Measurements from ENCODE around the gene PRR7. TPM values are rescaled to one million over a fixed set of nuclear protein-coding genes. Genes with fewer than 3 reads are reported as not detected.

PRR7 gene
- total RNA-seq, 1 experiment from 2014 or later = 4.7 TPM

DNA sequence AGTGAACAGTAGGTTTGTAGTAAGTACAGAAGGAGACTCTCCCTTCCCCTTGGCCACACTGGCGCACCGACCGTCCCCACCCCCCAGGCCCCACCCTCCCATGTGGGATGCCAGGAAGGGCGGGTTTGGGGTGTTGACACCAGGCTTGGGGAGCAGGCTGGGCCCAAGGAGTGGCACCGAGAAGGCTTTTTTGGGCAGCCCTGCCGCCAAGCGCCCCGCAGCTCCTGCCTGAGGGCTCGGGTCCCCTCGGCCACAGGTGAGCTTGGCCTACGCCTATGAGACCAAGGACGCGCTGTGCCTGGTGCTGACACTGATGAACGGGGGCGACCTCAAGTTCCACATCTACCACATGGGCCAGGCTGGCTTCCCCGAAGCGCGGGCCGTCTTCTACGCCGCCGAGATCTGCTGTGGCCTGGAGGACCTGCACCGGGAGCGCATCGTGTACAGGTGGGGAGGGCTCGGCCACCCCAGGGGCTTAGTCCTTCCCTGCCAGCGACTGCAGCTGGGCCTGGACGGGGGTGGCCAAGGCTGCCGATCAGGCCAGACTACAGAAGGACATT, 12.9 kb upstream of the PRR7 start:
- H3K27me3 Mint-ChIP-seq (ENCODE audit: insufficient read depth, unreplicated experiment) = no peaks in the 10 kb centered on the region
- ChIA-PET CTCF (no interaction called here), POLR2A (interaction anchor here (0.6 kb wide), 1 partner anchor 30 kb away, joined by 3 read pairs; no protein-coding TSS in a partner anchor)

DNA sequence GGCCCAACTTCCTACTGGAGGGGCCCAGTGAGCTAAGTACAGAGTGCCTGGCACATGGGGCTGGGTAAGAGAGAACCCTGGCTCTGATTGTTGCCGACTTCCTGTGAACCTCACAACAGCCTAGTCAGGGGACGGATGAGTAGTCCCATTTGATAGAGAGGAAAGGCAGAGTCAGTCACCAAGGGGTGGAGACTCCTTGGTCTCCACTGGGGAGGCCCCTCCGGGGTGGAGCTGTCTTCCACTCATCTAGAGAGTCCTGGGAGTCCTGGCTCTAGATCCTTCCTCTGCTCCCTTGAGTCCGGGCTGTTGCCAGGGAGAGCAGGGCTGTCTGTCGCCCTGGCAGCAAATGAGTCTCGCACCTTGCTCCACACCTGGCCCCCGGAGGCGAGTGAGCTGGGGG, 12.2 kb upstream of the PRR7 start:
- CTCF ChIA-PET = no interaction called here
- H3K36me3 ChIP-seq (ENCODE audit: control insufficient read depth, insufficient read depth, low read length) = peaks cover 5% of the 10 kb centered on the region
- TF ChIP-seq, protein P1, sequence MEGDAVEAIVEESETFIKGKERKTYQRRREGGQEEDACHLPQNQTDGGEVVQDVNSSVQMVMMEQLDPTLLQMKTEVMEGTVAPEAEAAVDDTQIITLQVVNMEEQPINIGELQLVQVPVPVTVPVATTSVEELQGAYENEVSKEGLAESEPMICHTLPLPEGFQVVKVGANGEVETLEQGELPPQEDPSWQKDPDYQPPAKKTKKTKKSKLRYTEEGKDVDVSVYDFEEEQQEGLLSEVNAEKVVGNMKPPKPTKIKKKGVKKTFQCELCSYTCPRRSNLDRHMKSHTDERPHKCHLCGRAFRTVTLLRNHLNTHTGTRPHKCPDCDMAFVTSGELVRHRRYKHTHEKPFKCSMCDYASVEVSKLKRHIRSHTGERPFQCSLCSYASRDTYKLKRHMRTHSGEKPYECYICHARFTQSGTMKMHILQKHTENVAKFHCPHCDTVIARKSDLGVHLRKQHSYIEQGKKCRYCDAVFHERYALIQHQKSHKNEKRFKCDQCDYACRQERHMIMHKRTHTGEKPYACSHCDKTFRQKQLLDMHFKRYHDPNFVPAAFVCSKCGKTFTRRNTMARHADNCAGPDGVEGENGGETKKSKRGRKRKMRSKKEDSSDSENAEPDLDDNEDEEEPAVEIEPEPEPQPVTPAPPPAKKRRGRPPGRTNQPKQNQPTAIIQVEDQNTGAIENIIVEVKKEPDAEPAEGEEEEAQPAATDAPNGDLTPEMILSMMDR (IDR thresholded peaks at IDR 0.05; ENCODE audit: insufficient read depth in 1 of 2, low read depth in 1 of 2, low read length in 1 of 2, severe bottlenecking in 1 of 2, unreplicated experiment in 1 of 2) = no peak

More for the DNA sequence above, 12.9 kb upstream of the PRR7 start:
- Mint-ChIP-seq H3K4me1 (ENCODE audit: low read depth, unreplicated experiment) (no peaks in the 10 kb centered on the region), H3K9me3 (ENCODE audit: unreplicated experiment) (no peaks in the 10 kb centered on the region), H3K27ac (ENCODE audit: unreplicated experiment) (no peak overlapping the region), H3K4me3 (ENCODE audit: unreplicated experiment) (no peak overlapping the region), H3K36me3 (ENCODE audit: insufficient read depth, unreplicated experiment) (peaks cover 34% of the 10 kb centered on the region)
- no peak for DNase-seq
- H3K36me3 ChIP-seq (ENCODE audit: control insufficient read depth, insufficient read depth, low read length) = peaks cover 5% of the 10 kb centered on the region
- TF ChIP-seq, protein P1 (IDR thresholded peaks at IDR 0.05; ENCODE audit: insufficient read depth in 1 of 2, low read depth in 1 of 2, low read length in 1 of 2, severe bottlenecking in 1 of 2, unreplicated experiment in 1 of 2) = no peak
- no TSS peak for BruUV-seq (replicated peaks)
- no peak overlapping the region for H3K4me3 ChIP-seq (ENCODE audit: low read depth, low read length)
- 0 out of 2 replicates have a peak, but pooled peaks cover 3% of the 10 kb centered on the region for H3K4me1 ChIP-seq
- intact Hi-C loops (cut with micrococcal nuclease; ENCODE audit: unreplicated experiment) = no loop called here
- H3K9me3 ChIP-seq = no peaks in the 10 kb centered on the region
- H3K27me3 ChIP-seq (replicated peaks; ENCODE audit: control insufficient read depth, insufficient read depth, low read length) = no peaks in the 10 kb centered on the region

DNA sequence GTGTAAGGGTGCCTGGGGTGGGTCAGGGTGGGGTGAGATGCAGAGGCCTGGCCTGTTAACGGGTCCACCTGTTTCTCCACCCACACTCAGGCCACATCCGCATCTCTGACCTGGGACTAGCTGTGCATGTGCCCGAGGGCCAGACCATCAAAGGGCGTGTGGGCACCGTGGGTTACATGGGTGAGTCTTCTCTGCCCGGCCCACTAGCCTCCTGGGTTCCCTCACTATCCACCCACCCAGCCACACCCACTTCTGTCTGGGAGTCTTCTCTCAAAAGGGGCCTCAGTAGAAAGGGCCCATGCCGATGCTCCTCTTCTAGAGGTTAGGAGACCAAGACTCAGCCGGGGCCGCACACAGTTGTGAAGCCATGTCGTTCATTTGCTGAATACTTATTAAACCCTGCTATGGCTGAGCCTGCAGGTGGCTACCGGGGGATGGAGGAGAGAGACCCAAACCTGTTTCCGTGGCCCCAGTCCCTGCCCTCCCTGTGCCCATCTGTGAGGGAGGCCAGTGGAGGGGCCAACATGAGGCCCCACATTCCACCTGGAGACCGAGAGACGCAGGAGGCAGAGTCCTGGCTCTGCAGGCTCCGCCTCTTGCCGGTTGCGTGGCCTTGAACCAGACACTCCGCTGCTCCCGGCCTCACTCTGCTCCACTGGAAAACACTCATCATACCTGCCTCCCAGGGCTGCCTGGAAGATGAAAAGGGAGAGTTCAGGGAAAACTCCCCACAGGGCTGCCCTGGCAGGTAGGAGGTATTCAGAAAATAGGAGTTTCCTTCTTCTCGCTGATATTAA, 11.5 kb upstream of the PRR7 start:
- TF ChIP-seq, protein P1 (IDR thresholded peaks at IDR 0.05; ENCODE audit: insufficient read depth in 1 of 2, low read depth in 1 of 2, low read length in 1 of 2, severe bottlenecking in 1 of 2, unreplicated experiment in 1 of 2) = no peak
- Mint-ChIP-seq H3K4me3 (ENCODE audit: unreplicated experiment) (no peak overlapping the region), H3K4me1 (ENCODE audit: low read depth, unreplicated experiment) (no peaks in the 10 kb centered on the region), H3K36me3 (ENCODE audit: insufficient read depth, unreplicated experiment) (peaks cover 35% of the 10 kb centered on the region), H3K27me3 (ENCODE audit: insufficient read depth, unreplicated experiment) (no peaks in the 10 kb centered on the region), H3K27ac (ENCODE audit: unreplicated experiment) (no peak overlapping the region), H3K9me3 (ENCODE audit: unreplicated experiment) (no peaks in the 10 kb centered on the region)
- no peak overlapping the region for H3K4me3 ChIP-seq (ENCODE audit: low read depth, low read length)
- POLR2A ChIA-PET = interaction anchor here (0.5 kb wide), 1 partner anchor 9 kb away, joined by 6 read pairs; the partner anchor contains the start of gene GRK6
- H3K9me3 ChIP-seq = no peaks in the 10 kb centered on the region
- H3K36me3 ChIP-seq (ENCODE audit: control insufficient read depth, insufficient read depth, low read length) = peaks cover 5% of the 10 kb centered on the region
- no peak for DNase-seq
- intact Hi-C loops (cut with micrococcal nuclease; ENCODE audit: unreplicated experiment) = no loop called here
- H3K4me1 ChIP-seq = 0 out of 2 replicates have a peak, but pooled peaks cover 3% of the 10 kb centered on the region
- CTCF ChIA-PET = no interaction called here
- no TSS peak for BruUV-seq (replicated peaks)
- no peaks in the 10 kb centered on the region for H3K27me3 ChIP-seq (replicated peaks; ENCODE audit: control insufficient read depth, insufficient read depth, low read length)

More for the DNA sequence above, 12.2 kb upstream of the PRR7 start:
- Mint-ChIP-seq H3K27me3 (ENCODE audit: insufficient read depth, unreplicated experiment) (no peaks in the 10 kb centered on the region), H3K27ac (ENCODE audit: unreplicated experiment) (no peak overlapping the region), H3K9me3 (ENCODE audit: unreplicated experiment) (no peaks in the 10 kb centered on the region), H3K4me1 (ENCODE audit: low read depth, unreplicated experiment) (no peaks in the 10 kb centered on the region), H3K36me3 (ENCODE audit: insufficient read depth, unreplicated experiment) (peaks cover 34% of the 10 kb centered on the region), H3K4me3 (ENCODE audit: unreplicated experiment) (no peak overlapping the region)
- Histone ChIP-seq H3K9me3 (no peaks in the 10 kb centered on the region), H3K4me1 (0 out of 2 replicates have a peak, but pooled peaks cover 3% of the 10 kb centered on the region), H3K4me3 (ENCODE audit: low read depth, low read length) (no peak overlapping the region), H3K27me3 (replicated peaks; ENCODE audit: control insufficient read depth, insufficient read depth, low read length) (no peaks in the 10 kb centered on the region)
- intact Hi-C loops (cut with micrococcal nuclease; ENCODE audit: unreplicated experiment) = no loop called here
- BruUV-seq (replicated peaks) = no TSS peak
- POLR2A ChIA-PET = interaction anchor here (0.5 to 0.6 kb wide), 2 partner anchors 8 to 31 kb away, joined by 3 to 6 read pairs; partner anchors contain the start of gene GRK6
- no peak for DNase-seq
